HTERT RPE-1 (cell line): Measurements from ENCODE around the gene VPS52.
"Not testable (repeated sequence)": the region's sequence is repeated elsewhere in the genome, so short reads cannot be mapped to it uniquely, and the experiment has no call there.

Experiments used
- in situ Hi-C: fragments of 300-500 bp; cut with MboI; formaldehyde crosslinking; loops from 4 replicates; pipeline ENCODE4 v1.14.3; 2020; ENCODE audit warnings: low sequenced_read_pairs

Gene VPS52

GRCh38 chr6:33280539-33280938, 8.9 kb upstream of the VPS52 start:
- in situ Hi-C loops, result no loop called here

- in situ Hi-C loops, result no loop called here
These were observed 8.4 kb upstream of the VPS52 start for GRCh38 chr6:33279971-33280511.

GRCh38 chr6:33279257-33279695, 7.6 kb upstream of the VPS52 start:
- in situ Hi-C loops, result no loop called here

- in situ Hi-C loops, result no loop called here
These were observed 7.1 kb upstream of the VPS52 start for GRCh38 chr6:33278810-33279209.

- in situ Hi-C loops, result no loop called here
These were observed 6.7 kb upstream of the VPS52 start for GRCh38 chr6:33278392-33278741.

GRCh38 chr6:33277663-33278391, 6.2 kb upstream of the VPS52 start:
- in situ Hi-C loops, result no loop called here

- in situ Hi-C loops, result no loop called here
These were observed 5.4 kb upstream of the VPS52 start, which contains the start of gene B3GALT4 for GRCh38 chr6:33276864-33277662. TSS of gene B3GALT4 (plus strand) at chr6:33277123. CDS start at chr6:33277420, 297 bp downstream.

GRCh38 chr6:33276581-33276863, 4.8 kb upstream of the VPS52 start:
- in situ Hi-C loops, result no loop called here

GRCh38 chr6:33275795-33276580, 4.3 kb upstream of the VPS52 start:
- in situ Hi-C loops, result not testable (repeated sequence)

- in situ Hi-C loops, result no loop called here
These were observed 2.5 kb upstream of the VPS52 start for GRCh38 chr6:33273924-33274902.

GRCh38 chr6:33273129-33273923, 1.6 kb upstream of the VPS52 start:
- in situ Hi-C loops, result no loop called here

GRCh38 chr6:33272275-33273128, 826 bp upstream of the VPS52 start:
- in situ Hi-C loops, result no loop called here

- in situ Hi-C loops, result no loop called here
These were observed 584 bp downstream of the VPS52 start for GRCh38 chr6:33271117-33271467.

- in situ Hi-C loops, result no loop called here
These were observed 7.7 kb downstream of the VPS52 start for GRCh38 chr6:33264015-33264414.

GRCh38 chr6:33262490-33262889, 9.2 kb downstream of the VPS52 start:
- in situ Hi-C loops, result not testable (repeated sequence)

GRCh38 chr6:33259032-33259431, 12.6 kb downstream of the VPS52 start:
- in situ Hi-C loops, result no loop called here

- in situ Hi-C loops, result no loop called here
These were observed 17.1 kb downstream of the VPS52 start for GRCh38 chr6:33254591-33254990.

GRCh38 chr6:33252759-33253158, 18.9 kb downstream of the VPS52 start:
- in situ Hi-C loops, result no loop called here
